Mucosa of rectum (tissue), 2 donors: Measurements from ENCODE around the gene XRRA1.
"Not testable (repeated sequence)": the region's sequence is repeated elsewhere in the genome, so short reads cannot be mapped to it uniquely, and the experiment has no call there.

Experiments used
- H3K27ac ChIP-seq, 2 donors: one replicate each; pipeline ENCODE4 v1.7.0; 2013; ENCODE audit warnings: inconsistent platforms in 2 of 2, low read depth in 2 of 2, low read length in 2 of 2
- H3K27me3 ChIP-seq, 2 donors: one replicate each; pipeline ENCODE4 v1.7.0; 2013; ENCODE audit warnings: low read length in 2 of 2; ENCODE audit not compliant: control insufficient read depth in 2 of 2, insufficient read depth in 2 of 2
- H3K36me3 ChIP-seq, 2 donors: one replicate each; pipeline ENCODE4 v1.7.0; 2013; ENCODE audit warnings: low read length in 2 of 2; ENCODE audit not compliant: control insufficient read depth in 2 of 2, insufficient read depth in 2 of 2
- H3K4me1 ChIP-seq, 2 donors: one replicate each; pipeline ENCODE4 v1.7.0; 2013; ENCODE audit warnings: low read length in 2 of 2, mild to moderate bottlenecking in 1 of 2; ENCODE audit not compliant: control insufficient read depth in 2 of 2, insufficient read depth in 2 of 2
- H3K4me3 ChIP-seq, 2 donors: one replicate each; pipeline ENCODE4 v1.7.0; 2013; ENCODE audit warnings: low read length in 2 of 2
- H3K9ac ChIP-seq, 2 donors: one replicate each; pipeline ENCODE4 v1.7.0; 2013; ENCODE audit warnings: low read length in 2 of 2, low read depth in 1 of 2, mild to moderate bottlenecking in 1 of 2
- H3K9me3 ChIP-seq, 2 donors: one replicate each; pipeline ENCODE4 v1.7.0; 2013; ENCODE audit warnings: low read length in 2 of 2; ENCODE audit not compliant: control insufficient read depth in 2 of 2
- donor health status: healthy.
- donor health status: Normal muscosa, but diverticular disease.

The XRRA1 gene

DNA sequence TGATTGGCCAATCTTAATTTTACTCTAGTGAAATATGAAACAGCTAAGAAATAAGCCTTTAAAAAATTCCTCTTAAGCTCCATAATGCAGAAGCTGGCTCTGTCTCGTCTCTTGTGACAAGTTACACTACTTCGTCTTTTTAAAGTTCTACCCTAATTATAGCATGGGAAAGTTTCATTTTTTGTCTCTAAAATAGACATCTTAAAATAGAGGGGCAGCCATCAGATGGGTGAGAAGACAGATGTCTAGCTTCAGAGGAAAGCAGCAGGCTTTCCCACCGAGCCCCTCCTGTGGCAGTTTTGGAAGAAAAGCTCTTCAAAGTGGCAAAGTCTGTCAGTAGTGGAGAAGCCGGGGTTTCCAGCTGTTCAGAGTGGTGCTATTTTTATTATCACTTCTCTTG, 39.5 kb downstream of the XRRA1 start:
- H3K4me3 ChIP-seq = no peak overlapping the region
- H3K27me3 ChIP-seq = no peaks in the 10 kb centered on the region
- H3K9ac ChIP-seq = no peak overlapping the region
- no peak overlapping the region for H3K27ac ChIP-seq
- H3K36me3 ChIP-seq = peaks cover 27 to 37% of the 10 kb centered on the region in 2 donors
- no peaks in the 10 kb centered on the region for H3K9me3 ChIP-seq
- H3K4me1 ChIP-seq = no peaks in the 10 kb centered on the region

DNA sequence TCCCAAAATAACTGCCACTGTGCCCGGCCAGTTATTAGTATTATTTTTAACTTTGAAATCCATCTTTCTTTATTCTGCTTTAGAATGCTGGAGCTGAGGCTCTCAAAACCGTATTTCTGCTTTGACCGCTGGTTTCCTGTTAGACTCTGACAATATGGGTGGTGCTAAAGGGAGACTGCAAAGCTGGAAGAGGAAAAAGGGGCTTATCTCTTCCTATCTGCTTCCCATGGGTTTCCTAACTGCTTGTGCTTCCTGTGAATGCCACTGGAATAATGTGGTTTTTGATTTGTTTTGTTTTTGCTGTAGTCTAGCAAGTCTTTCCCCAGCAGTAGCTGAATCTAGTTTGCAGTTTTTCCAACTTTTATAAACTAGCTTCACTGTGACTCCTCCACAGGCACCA, 43.6 kb downstream of the XRRA1 start:
- Histone ChIP-seq H3K4me1 (no peaks in the 10 kb centered on the region), H3K4me3 (no peak overlapping the region), H3K36me3 (peaks cover 18 to 28% of the 10 kb centered on the region in 2 donors), H3K9ac (no peak overlapping the region), H3K9me3 (no peaks in the 10 kb centered on the region), H3K27ac (no peak overlapping the region), H3K27me3 (no peaks in the 10 kb centered on the region)

DNA sequence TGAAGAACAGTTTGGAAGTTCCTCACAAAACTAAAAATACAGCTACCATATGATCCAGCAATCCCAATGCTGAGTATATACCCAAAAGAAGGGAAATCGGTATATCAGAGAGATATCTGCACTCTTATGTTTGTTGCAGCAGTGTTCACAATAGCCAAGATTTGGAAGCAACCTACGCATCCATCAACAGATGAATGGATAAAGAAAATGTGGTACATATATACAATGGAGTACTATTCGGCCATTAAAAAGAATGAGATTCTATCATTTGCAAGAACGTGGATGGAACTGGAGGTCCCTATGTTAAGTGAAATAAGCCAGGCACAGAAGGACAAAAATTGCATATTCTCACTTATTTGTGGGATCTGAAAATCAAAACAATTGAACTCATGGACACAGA, 46.5 kb downstream of the XRRA1 start:
- Histone ChIP-seq H3K4me1 (no peaks in the 10 kb centered on the region), H3K9ac (no peak overlapping the region), H3K27ac (no peak overlapping the region), H3K4me3 (no peak overlapping the region), H3K27me3 (no peaks in the 10 kb centered on the region), H3K9me3 (no peaks in the 10 kb centered on the region), H3K36me3 (peaks cover 8 to 12% of the 10 kb centered on the region in 2 donors)

DNA sequence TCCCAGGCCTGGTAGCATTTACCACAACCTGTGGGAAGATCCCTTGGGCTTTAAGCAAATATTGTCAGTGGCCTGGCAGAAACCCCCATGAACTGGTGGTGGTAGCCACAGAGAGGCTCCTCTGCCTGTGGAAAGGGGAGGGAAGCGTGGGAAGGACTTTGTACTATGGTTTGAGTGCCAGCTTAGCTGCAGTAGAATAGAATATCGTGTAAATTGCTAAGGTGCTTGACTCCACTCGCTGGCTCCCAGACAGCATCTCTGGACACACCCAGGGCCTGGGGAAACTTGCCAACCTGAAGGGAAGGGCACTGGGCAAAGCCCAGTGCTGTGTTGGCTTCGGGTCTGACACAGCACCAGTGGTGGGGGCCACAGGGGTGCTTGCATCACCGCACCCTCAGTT, 52.6 kb downstream of the XRRA1 start:
- Histone ChIP-seq H3K9me3 (no peaks in the 10 kb centered on the region), H3K4me3 (no peak overlapping the region)

DNA sequence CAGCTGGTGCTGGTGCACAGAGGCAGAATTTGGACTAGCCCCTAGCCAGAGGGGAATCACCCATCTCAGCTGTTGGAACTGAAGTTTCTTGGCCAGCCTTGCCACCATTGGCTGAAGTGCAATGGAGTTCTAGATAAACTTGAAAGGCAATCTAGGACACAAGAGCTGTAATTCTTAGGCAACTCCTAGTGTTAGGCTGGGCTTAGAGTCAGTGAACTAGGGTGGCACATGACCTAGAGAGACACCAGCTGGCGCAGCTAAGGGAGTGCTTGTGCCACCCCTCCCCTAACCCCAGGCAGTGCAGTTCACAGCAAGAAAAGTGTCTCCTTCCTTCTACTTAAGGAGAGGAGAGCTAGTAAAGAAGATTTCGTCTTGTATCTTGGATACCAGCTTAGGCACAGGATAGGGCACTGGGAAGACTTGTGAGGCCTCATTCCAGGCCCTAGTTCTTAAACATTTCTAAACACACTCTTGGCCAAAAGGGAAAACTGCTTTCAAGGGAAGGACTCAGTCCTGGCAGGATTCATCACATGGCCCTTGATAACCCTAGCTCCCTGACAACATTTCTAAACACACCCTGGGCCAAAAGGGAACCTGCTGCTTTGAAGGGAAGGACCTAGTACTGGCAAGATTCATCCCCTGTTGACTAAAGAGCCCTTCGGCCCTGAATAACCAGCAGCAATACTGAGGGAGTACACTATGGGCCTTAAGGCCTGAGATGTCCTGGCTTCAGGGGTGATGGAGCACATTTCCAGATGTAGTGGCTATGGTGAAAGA, 53.4 kb downstream of the XRRA1 start:
- Histone ChIP-seq H3K27ac (no peak overlapping the region), H3K36me3 (no peaks in the 10 kb centered on the region)

More for the DNA sequence above, 52.6 kb downstream of the XRRA1 start:
- no peaks in the 10 kb centered on the region for H3K27me3 ChIP-seq
- peaks cover 0 to 5% of the 10 kb centered on the region in 2 donors for H3K4me1 ChIP-seq
- no peak overlapping the region for H3K27ac ChIP-seq
- no peaks in the 10 kb centered on the region for H3K36me3 ChIP-seq
- H3K9ac ChIP-seq = no peak overlapping the region

DNA sequence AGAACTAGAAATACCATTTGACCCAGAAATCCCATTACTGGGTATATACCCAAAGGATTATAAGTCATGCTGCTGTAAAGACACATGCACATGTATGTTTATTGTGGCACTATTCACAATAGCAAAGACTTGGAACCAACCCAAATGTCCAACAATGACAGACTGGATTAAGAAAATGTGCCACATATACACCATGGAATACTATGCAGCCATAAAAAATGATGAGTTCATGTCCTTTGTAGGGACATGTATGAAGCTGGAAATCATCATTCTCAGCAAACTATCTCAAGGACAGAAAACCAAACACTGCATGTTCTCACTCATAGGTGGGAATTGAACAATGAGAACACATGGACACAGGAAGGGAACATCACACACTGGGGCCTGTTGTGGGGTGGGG, 55.9 kb downstream of the XRRA1 start:
- H3K9me3 ChIP-seq, H3K27ac ChIP-seq: not testable (repeated sequence)

More for the DNA sequence above, 53.4 kb downstream of the XRRA1 start:
- Histone ChIP-seq H3K4me1 (peaks cover 0 to 5% of the 10 kb centered on the region in 2 donors), H3K27me3 (no peaks in the 10 kb centered on the region), H3K9me3 (no peaks in the 10 kb centered on the region), H3K4me3 (no peak overlapping the region), H3K9ac (no peak overlapping the region)

DNA sequence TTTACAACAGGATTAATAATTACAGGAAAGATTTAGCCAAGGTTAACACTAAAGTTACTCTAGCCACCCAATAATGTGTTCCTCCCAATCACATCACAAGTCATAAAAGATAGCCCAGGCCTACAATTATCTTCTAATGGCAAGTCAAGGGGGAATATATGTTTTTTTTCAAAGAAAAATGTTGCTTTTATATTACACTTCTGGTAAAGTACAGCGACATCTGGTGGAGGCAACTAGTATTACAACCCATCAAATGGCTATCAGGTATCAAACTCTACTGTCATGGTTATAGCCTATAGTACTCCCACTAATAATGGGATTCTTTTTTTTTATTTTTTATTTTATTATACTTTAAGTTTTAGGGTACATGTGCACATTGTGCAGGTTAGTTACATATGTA, 71.8 kb downstream of the XRRA1 start:
- Histone ChIP-seq H3K36me3 (peaks cover 8 to 23% of the 10 kb centered on the region in 2 donors), H3K9me3 (peaks cover 2 to 7% of the 10 kb centered on the region in 2 donors), H3K4me3 (no peak overlapping the region), H3K27ac (no peak overlapping the region), H3K27me3 (no peaks in the 10 kb centered on the region), H3K9ac (no peak overlapping the region), H3K4me1 (no peaks in the 10 kb centered on the region)

More for the DNA sequence above, 55.9 kb downstream of the XRRA1 start:
- H3K36me3 ChIP-seq, H3K4me3 ChIP-seq, H3K4me1 ChIP-seq, H3K9ac ChIP-seq, H3K27me3 ChIP-seq: not testable (repeated sequence)

DNA sequence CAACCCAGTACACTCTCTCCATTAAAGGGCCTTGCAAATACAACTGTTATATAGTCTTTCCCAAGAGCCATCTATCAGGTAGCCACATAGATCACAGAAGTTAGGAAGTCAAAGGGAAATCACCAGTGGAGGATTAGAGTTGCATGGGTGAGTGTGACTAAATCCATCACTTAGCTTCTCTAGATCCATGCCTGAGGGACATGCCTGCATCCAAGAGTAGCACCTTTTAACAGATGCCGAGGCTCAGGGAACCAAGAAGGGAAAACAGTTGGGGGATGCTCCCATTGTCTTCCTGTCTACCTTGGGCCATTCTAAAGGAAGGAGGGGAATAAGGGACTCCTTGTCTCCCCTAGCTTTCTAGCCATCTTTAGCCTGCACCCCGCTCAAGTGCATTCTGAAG, 77.9 kb downstream of the XRRA1 start:
- H3K27ac ChIP-seq = no peak overlapping the region
- no peak overlapping the region for H3K9ac ChIP-seq
- H3K36me3 ChIP-seq = peaks cover 17 to 39% of the 10 kb centered on the region in 2 donors
- H3K4me1 ChIP-seq = no peaks in the 10 kb centered on the region
- H3K9me3 ChIP-seq = peaks cover 31 to 33% of the 10 kb centered on the region in 2 donors
- no peak overlapping the region for H3K4me3 ChIP-seq
- H3K27me3 ChIP-seq = no peaks in the 10 kb centered on the region

DNA sequence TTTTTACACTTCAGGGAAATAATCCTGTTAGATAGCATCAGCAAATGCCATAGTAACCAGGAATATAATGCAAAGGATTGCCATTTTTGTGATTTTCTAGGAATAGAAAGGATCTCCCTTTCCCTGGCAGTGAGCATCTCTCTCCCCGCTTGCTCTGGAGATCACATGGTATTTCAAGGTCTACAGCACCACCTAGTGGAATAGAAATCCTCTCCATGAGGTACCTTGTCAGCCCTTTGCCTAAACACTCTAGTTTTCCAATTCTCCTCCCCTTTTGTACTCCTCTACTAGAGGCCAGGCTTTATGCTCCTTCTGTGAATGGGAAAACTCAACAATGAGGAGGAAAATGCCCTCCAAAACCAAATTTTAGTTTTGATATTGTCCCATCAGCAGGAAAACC, 78.4 kb downstream of the XRRA1 start:
- Histone ChIP-seq H3K36me3 (peaks cover 14 to 34% of the 10 kb centered on the region in 2 donors), H3K9ac (no peak overlapping the region), H3K27me3 (no peaks in the 10 kb centered on the region), H3K4me1 (no peaks in the 10 kb centered on the region), H3K4me3 (no peak overlapping the region), H3K9me3 (peaks cover 31 to 37% of the 10 kb centered on the region in 2 donors), H3K27ac (no peak overlapping the region)

DNA sequence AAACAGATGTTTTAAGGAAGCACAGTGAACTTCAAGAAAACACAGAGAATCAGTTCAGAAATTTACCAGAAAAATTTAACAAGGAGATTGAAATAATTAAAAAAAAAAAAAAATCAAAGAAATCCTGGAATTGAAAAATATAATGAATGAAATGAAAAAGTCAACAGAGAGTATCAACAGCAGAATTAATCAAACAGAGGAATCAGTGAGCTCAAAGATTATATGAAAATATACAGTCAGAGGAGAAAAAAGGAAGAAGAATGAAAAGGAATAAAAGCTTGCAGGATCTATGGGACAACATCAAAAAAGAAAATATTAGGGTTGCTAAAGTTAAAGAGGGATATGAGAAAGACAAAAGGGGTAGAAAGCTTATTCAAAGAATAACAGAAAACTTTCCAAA, 82.3 kb downstream of the XRRA1 start:
- H3K9ac ChIP-seq = no peak overlapping the region
- no peak overlapping the region for H3K27ac ChIP-seq
- H3K36me3 ChIP-seq = peaks cover 26 to 37% of the 10 kb centered on the region in 2 donors
- no peaks in the 10 kb centered on the region for H3K4me1 ChIP-seq
- H3K27me3 ChIP-seq = no peaks in the 10 kb centered on the region
- H3K4me3 ChIP-seq = no peak overlapping the region
- H3K9me3 ChIP-seq = peaks cover 25 to 32% of the 10 kb centered on the region in 2 donors
